ENCODE data around the gene TM9SF4.
A peak's percentile ranks its signal among the peaks of the same experiment; 100 is the strongest.

Gene TM9SF4

GRCh38 chr20:32089637-32090362 is 19.7 kb upstream of the TM9SF4 start:
- Histone ChIP-seq H3K4me1 (ENCODE audit: control insufficient read depth, insufficient read depth, low read length) (no peaks in the 10 kb centered on the region), H3K27me3 (ENCODE audit: control insufficient read depth, insufficient read depth, low read length, poor library complexity, severe bottlenecking) (no peaks in the 10 kb centered on the region), H3K36me3 (ENCODE audit: control insufficient read depth, insufficient read depth, low read length) (no peaks in the 10 kb centered on the region), H3K4me3 (ENCODE audit: insufficient read depth, low read depth, low read length) (no peak overlapping the region), H3K9me3 (ENCODE audit: control insufficient read depth, low read length) (no peaks in the 10 kb centered on the region), H3K27ac (ENCODE audit: insufficient read depth, low read depth, low read length, poor library complexity, severe bottlenecking) (no peak overlapping the region)
- WGBS, 2 experiments, result 40 to 43% methylated on average over 5 of the region's 5 CpGs

DNA sequence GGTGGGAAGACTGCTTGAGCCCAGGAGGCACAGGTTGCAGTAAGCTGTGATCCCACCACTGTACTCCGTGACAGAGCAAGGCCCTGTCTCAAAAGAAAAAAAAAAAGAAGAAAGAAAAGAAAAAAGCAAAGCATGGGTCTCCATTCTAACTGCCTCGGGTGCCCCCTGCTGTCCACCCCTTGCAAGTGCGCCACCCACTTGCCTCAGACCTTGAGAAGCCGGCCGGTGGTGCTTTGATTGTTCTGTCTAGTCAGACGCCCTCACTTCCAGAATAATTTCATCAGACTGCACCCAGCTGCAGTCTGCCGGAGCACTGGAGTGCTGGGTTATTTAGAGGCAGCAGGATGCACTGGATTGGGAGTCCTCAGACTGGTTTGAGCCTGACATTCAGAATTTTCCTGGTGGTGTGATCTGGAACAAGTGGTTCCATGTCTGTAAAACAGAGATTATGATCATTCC is 17.6 kb upstream of the TM9SF4 start:
- no peaks in the 10 kb centered on the region for H3K27me3 ChIP-seq (ENCODE audit: control insufficient read depth, insufficient read depth, low read length, poor library complexity, severe bottlenecking)
- H3K9me3 ChIP-seq (ENCODE audit: control insufficient read depth, low read length), result no peaks in the 10 kb centered on the region
- H3K4me3 ChIP-seq (ENCODE audit: insufficient read depth, low read depth, low read length), result no peak overlapping the region
- H3K4me1 ChIP-seq (ENCODE audit: control insufficient read depth, insufficient read depth, low read length), result no peaks in the 10 kb centered on the region
- no peaks in the 10 kb centered on the region for H3K36me3 ChIP-seq (ENCODE audit: control insufficient read depth, insufficient read depth, low read length)
- 10 to 11% methylated on average over 7 of the region's 7 CpGs for WGBS, 2 experiments
- H3K27ac ChIP-seq (ENCODE audit: insufficient read depth, low read depth, low read length, poor library complexity, severe bottlenecking), result no peak overlapping the region

DNA sequence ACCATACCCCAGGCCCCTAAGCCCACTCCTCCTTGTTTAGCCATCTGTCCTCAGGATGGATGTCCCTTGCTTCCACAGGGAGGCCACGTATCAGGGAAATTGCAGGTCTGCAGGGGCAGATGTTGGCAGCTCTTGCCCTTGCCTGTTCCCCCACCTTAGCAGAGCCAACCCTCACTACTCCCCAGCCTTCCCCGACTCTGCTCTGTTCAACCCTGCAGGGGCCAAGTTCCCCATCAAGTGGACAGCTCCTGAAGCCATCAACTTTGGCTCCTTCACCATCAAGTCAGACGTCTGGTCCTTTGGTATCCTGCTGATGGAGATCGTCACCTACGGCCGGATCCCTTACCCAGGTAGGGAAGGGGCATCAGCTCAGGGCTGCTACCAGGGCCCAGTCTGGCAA is 10.7 kb upstream of the TM9SF4 start:
- H3K27ac ChIP-seq (ENCODE audit: insufficient read depth, low read depth, low read length, poor library complexity, severe bottlenecking), result no peak overlapping the region

GRCh38 chr20:32108814-32109391 is 611 bp upstream of the TM9SF4 start:
- 58 to 70% methylated on average over 4 of the region's 5 CpGs for WGBS, 2 experiments
- H3K36me3 ChIP-seq (ENCODE audit: control insufficient read depth, insufficient read depth, low read length), result no peaks in the 10 kb centered on the region
- peaks cover 1% of the 10 kb centered on the region for H3K27me3 ChIP-seq (ENCODE audit: control insufficient read depth, insufficient read depth, low read length, poor library complexity, severe bottlenecking)
- peak overlapping the region; percentile 95 for H3K27ac ChIP-seq (ENCODE audit: insufficient read depth, low read depth, low read length, poor library complexity, severe bottlenecking)
- peak overlapping the region; percentile 99 for H3K4me3 ChIP-seq (ENCODE audit: insufficient read depth, low read depth, low read length)
- H3K9me3 ChIP-seq (ENCODE audit: control insufficient read depth, low read length), result no peaks in the 10 kb centered on the region
- H3K4me1 ChIP-seq (ENCODE audit: control insufficient read depth, insufficient read depth, low read length), result peaks cover 4% of the 10 kb centered on the region

More for the DNA sequence above, 10.7 kb upstream of the TM9SF4 start:
- H3K4me3 ChIP-seq (ENCODE audit: insufficient read depth, low read depth, low read length), result no peak overlapping the region
- H3K27me3 ChIP-seq (ENCODE audit: control insufficient read depth, insufficient read depth, low read length, poor library complexity, severe bottlenecking), result peaks cover 7% of the 10 kb centered on the region
- H3K36me3 ChIP-seq (ENCODE audit: control insufficient read depth, insufficient read depth, low read length), result no peaks in the 10 kb centered on the region
- WGBS, 2 experiments, result 83 to 84% methylated on average over 6 of the region's 6 CpGs
- no peaks in the 10 kb centered on the region for H3K4me1 ChIP-seq (ENCODE audit: control insufficient read depth, insufficient read depth, low read length)
- H3K9me3 ChIP-seq (ENCODE audit: control insufficient read depth, low read length), result no peaks in the 10 kb centered on the region

DNA sequence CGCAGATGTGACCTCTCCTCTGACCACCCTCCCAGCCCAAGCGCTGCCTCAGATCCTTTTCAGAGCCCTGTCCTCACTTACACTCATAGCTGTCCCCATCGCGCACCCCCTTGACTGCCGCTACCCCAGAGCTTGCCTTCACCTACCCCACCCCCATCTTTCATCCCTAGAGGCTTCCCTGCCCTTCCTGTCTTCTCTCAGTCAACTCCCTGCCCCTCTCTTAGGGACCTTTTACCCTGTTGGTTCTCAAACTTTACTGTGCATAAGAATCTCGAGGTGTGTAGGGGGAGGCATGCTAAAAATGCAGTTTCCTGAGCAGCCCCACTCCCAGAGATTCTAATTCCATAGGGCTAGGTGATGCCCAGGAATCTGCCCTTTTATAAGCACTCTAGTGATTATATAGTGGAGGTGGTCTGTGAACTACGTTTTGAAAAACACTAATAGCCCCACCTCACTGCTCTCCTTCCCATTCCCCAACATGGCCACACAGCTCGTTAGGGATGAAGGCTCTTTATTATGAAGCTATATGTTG is 725 bp downstream of the TM9SF4 start:
- peaks cover 4% of the 10 kb centered on the region for H3K4me1 ChIP-seq (ENCODE audit: control insufficient read depth, insufficient read depth, low read length)
- H3K36me3 ChIP-seq (ENCODE audit: control insufficient read depth, insufficient read depth, low read length), result no peaks in the 10 kb centered on the region
- H3K27ac ChIP-seq (ENCODE audit: insufficient read depth, low read depth, low read length, poor library complexity, severe bottlenecking), result peak overlapping the region; percentile 95
- peak overlapping the region; percentile 99 for H3K4me3 ChIP-seq (ENCODE audit: insufficient read depth, low read depth, low read length)
- no peaks in the 10 kb centered on the region for H3K27me3 ChIP-seq (ENCODE audit: control insufficient read depth, insufficient read depth, low read length, poor library complexity, severe bottlenecking)
- 0 to 6% methylated on average over 6 to 7 of the region's 8 CpGs for WGBS, 2 experiments
- H3K9me3 ChIP-seq (ENCODE audit: control insufficient read depth, low read length), result no peaks in the 10 kb centered on the region

DNA sequence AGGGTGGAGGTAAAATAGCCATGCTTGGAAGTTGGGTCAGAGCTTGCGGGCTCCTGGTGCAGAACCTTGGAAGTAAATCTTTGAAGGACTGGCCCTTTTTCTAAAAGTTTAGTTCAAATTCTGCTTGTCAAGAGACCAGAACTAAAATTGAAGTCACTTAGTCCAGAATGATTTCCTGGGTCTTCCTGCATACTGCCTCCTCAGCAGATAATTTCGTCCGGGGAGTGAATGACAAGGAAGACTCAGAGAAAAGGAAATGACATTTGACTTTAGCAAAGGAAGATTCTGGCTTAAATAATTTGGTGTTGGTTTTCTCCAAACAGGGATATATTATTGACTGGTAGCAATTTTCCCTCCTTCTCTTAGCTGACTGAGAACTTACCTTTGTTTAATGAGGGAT is 1.2 kb downstream of the TM9SF4 start:
- Histone ChIP-seq H3K9me3 (ENCODE audit: control insufficient read depth, low read length) (no peaks in the 10 kb centered on the region), H3K4me1 (ENCODE audit: control insufficient read depth, insufficient read depth, low read length) (peaks cover 4% of the 10 kb centered on the region), H3K27me3 (ENCODE audit: control insufficient read depth, insufficient read depth, low read length, poor library complexity, severe bottlenecking) (no peaks in the 10 kb centered on the region), H3K4me3 (ENCODE audit: insufficient read depth, low read depth, low read length) (peak overlapping the region; percentile 99), H3K27ac (ENCODE audit: insufficient read depth, low read depth, low read length, poor library complexity, severe bottlenecking) (no peak overlapping the region), H3K36me3 (ENCODE audit: control insufficient read depth, insufficient read depth, low read length) (no peaks in the 10 kb centered on the region)
- WGBS, 2 experiments, result 92 to 94% methylated on average over 3 of the region's 3 CpGs

GRCh38 chr20:32111156-32111686 is 1.7 kb downstream of the TM9SF4 start:
- Histone ChIP-seq H3K4me1 (ENCODE audit: control insufficient read depth, insufficient read depth, low read length) (peaks cover 4% of the 10 kb centered on the region), H3K27ac (ENCODE audit: insufficient read depth, low read depth, low read length, poor library complexity, severe bottlenecking) (no peak overlapping the region), H3K36me3 (ENCODE audit: control insufficient read depth, insufficient read depth, low read length) (no peaks in the 10 kb centered on the region), H3K4me3 (ENCODE audit: insufficient read depth, low read depth, low read length) (no peak overlapping the region), H3K27me3 (ENCODE audit: control insufficient read depth, insufficient read depth, low read length, poor library complexity, severe bottlenecking) (no peaks in the 10 kb centered on the region), H3K9me3 (ENCODE audit: control insufficient read depth, low read length) (no peaks in the 10 kb centered on the region)
- 93 to 97% methylated on average over 1 to 2 of the region's 3 CpGs for WGBS, 2 experiments

DNA sequence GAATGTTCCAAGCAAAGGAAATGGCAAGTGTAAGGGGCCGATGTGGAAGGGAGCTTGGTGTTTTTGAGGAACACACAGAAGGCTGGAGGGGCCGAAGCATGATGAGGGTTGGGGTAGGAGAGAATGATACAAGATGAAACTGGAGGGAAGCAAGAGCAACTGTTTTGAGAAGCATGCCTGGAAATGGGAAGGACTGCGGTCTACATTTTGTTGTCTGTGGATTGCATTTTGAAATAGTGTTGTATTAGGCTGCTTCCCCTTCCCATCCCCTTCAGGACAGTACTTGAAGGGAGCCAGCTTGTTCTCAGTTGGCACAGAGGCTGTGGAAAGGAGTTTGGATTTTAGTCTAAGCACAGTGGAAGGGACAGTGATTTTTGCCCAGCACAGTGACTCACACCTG is 2.2 kb downstream of the TM9SF4 start:
- Histone ChIP-seq H3K27me3 (ENCODE audit: control insufficient read depth, insufficient read depth, low read length, poor library complexity, severe bottlenecking) (no peaks in the 10 kb centered on the region), H3K4me1 (ENCODE audit: control insufficient read depth, insufficient read depth, low read length) (peaks cover 4% of the 10 kb centered on the region), H3K4me3 (ENCODE audit: insufficient read depth, low read depth, low read length) (no peak overlapping the region), H3K27ac (ENCODE audit: insufficient read depth, low read depth, low read length, poor library complexity, severe bottlenecking) (no peak overlapping the region), H3K36me3 (ENCODE audit: control insufficient read depth, insufficient read depth, low read length) (no peaks in the 10 kb centered on the region), H3K9me3 (ENCODE audit: control insufficient read depth, low read length) (no peaks in the 10 kb centered on the region)
- WGBS, 2 experiments, result 95% methylated on average over 3 of the region's 3 CpGs

DNA sequence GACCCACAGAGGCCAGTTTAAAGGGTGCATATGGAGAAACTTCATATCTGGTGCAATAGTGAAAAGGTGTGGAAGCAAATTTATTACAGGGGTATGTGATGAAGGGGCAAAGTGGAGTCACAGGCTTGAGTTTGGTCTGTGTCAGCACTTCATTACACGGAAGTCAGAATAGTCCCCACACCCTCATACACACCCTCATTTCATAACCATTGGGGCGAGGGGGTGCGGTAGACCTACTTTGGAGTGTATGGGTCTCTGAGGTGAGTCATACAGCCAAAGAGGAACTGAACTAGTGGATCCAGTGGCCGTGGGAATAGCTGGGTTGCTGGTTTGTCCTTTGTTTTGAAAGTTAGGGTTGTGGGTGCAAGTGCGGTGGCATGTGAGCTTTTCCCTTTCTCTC is 3.3 kb downstream of the TM9SF4 start:
- 93 to 95% methylated on average over 4 to 5 of the region's 5 CpGs for WGBS, 2 experiments
- H3K9me3 ChIP-seq (ENCODE audit: control insufficient read depth, low read length), result no peaks in the 10 kb centered on the region
- H3K27ac ChIP-seq (ENCODE audit: insufficient read depth, low read depth, low read length, poor library complexity, severe bottlenecking), result no peak overlapping the region
- H3K4me1 ChIP-seq (ENCODE audit: control insufficient read depth, insufficient read depth, low read length), result peaks cover 4% of the 10 kb centered on the region
- no peaks in the 10 kb centered on the region for H3K36me3 ChIP-seq (ENCODE audit: control insufficient read depth, insufficient read depth, low read length)
- H3K4me3 ChIP-seq (ENCODE audit: insufficient read depth, low read depth, low read length), result no peak overlapping the region
- H3K27me3 ChIP-seq (ENCODE audit: control insufficient read depth, insufficient read depth, low read length, poor library complexity, severe bottlenecking), result no peaks in the 10 kb centered on the region

DNA sequence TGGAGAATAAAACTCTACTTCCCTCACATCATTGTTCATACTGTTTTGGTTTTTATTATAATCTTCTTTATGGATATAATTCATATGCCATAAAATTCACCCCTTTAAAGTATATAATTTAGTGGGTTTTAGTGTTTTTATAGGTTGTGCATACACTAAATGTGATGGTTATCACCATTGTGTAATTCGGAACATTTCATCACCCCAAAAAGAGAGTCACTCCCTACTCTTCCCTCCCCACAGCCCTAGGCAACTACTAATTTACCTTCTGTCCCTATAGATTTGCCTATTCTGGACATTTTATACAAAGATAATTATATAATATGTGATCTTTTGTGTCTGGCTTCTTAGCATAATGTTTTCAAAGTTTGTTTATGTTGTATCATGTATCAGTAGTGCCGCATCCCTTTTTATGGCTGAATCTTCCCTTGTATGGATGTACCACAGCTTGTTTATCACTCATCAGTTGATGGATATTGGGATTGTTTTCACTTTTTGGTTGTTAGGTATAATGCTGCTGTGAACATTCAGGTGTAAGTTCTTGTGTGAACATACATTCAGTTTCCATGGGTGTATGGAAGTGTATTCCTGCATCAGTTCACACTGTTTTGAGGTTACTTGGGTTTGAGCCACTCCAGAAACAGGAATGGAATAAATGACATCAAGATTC is 4.2 kb downstream of the TM9SF4 start:
- Histone ChIP-seq H3K27ac (ENCODE audit: insufficient read depth, low read depth, low read length, poor library complexity, severe bottlenecking) (no peak overlapping the region), H3K27me3 (ENCODE audit: control insufficient read depth, insufficient read depth, low read length, poor library complexity, severe bottlenecking) (no peaks in the 10 kb centered on the region), H3K9me3 (ENCODE audit: control insufficient read depth, low read length) (no peaks in the 10 kb centered on the region), H3K4me3 (ENCODE audit: insufficient read depth, low read depth, low read length) (no peak overlapping the region), H3K4me1 (ENCODE audit: control insufficient read depth, insufficient read depth, low read length) (peaks cover 4% of the 10 kb centered on the region), H3K36me3 (ENCODE audit: control insufficient read depth, insufficient read depth, low read length) (no peaks in the 10 kb centered on the region)
- WGBS, 2 experiments, result 90 to 94% methylated on average over 1 to 2 of the region's 2 CpGs
